CD4-positive, alpha-beta T cell (primary cell): Measurements from ENCODE around the gene SLC4A1. TPM values are rescaled to one million over a fixed set of nuclear protein-coding genes. Genes with fewer than 3 reads are reported as not detected.

Source experiments
- ATAC-seq: fragments of 200-7000 bp; cut with Tn5 transposase; one replicate; pipeline ENCODE4 v1.10.0; 2022; ENCODE audit warnings: mild to moderate bottlenecking; ENCODE audit not compliant: poor library complexity
- CTCF ChIA-PET: fragments of 350-600 bp; sonication (Branson Sonifier 250); formaldehyde crosslinking; loops from one replicate; lab custom pipeline; 2021; ENCODE audit warnings: antibody characterized with exemption, inconsistent platforms; lab: Charles Lee
- POLR2A ChIA-PET: fragments of 350-600 bp; sonication (Branson Sonifier 250); formaldehyde crosslinking; loops from one replicate; lab custom pipeline; 2021; ENCODE audit warnings: antibody characterized with exemption, inconsistent platforms; lab: Charles Lee
- DNase-seq, 14 experiments: peaks; one replicate each; pipeline ENCODE4 v3.0.0-alpha.2; 2013 to 2020; ENCODE audit warnings: mixed read lengths in 2 of 14
- H3K27ac ChIP-seq, 2 donors: one replicate each; pipeline versions ENCODE4 v1.5.1 to v1.7.0; 2013; ENCODE audit warnings: low read length in 2 of 2, low read depth in 1 of 2, mild to moderate bottlenecking in 1 of 2
- H3K27me3 ChIP-seq, 2 experiments: 1 replicate in 1 of 2; 2 replicates in 1 of 2; pipeline versions ENCODE4 v1.6.1 to v1.7.0; 2013; ENCODE audit warnings: low read length in 2 of 2, control low read depth in 1 of 2, mild to moderate bottlenecking in 1 of 2, moderate library complexity in 1 of 2; ENCODE audit not compliant: insufficient read depth in 2 of 2, control insufficient read depth in 1 of 2
- H3K36me3 ChIP-seq: one replicate; pipeline ENCODE4 v1.6.1; 2013; ENCODE audit warnings: low read length, control low read depth; ENCODE audit not compliant: insufficient read depth
- H3K4me1 ChIP-seq: one replicate; pipeline ENCODE4 v1.6.1; 2013; ENCODE audit warnings: low read length, control low read depth; ENCODE audit not compliant: insufficient read depth
- H3K4me3 ChIP-seq: one replicate; pipeline ENCODE4 v1.5.1; 2013; ENCODE audit warnings: mild to moderate bottlenecking, low read length, moderate library complexity
- H3K9me3 ChIP-seq, 2 experiments: 1 replicate in 1 of 2; 2 replicates in 1 of 2; pipeline versions ENCODE4 v1.6.1 to v1.7.0; 2013; ENCODE audit warnings: low read length in 2 of 2, mild to moderate bottlenecking in 2 of 2, control low read depth in 1 of 2, moderate library complexity in 1 of 2; ENCODE audit not compliant: control insufficient read depth in 1 of 2, insufficient read depth in 1 of 2
- H3K27ac Mint-ChIP-seq: one replicate; pipeline ENCODE4 v1.8.0; 2020; ENCODE audit warnings: mixed read lengths
- H3K27me3 Mint-ChIP-seq: one replicate; pipeline ENCODE4 v1.8.0; 2021; ENCODE audit warnings: mixed read lengths
- H3K36me3 Mint-ChIP-seq: one replicate; pipeline ENCODE4 v1.8.0; 2021; ENCODE audit warnings: low read depth, mixed read lengths
- H3K4me1 Mint-ChIP-seq: one replicate; pipeline ENCODE4 v1.8.0; 2021; ENCODE audit warnings: low read depth, mixed read lengths
- H3K4me3 Mint-ChIP-seq: one replicate; pipeline ENCODE4 v1.8.0; 2020; ENCODE audit warnings: mild to moderate bottlenecking, mixed read lengths
- H3K9me3 Mint-ChIP-seq: one replicate; pipeline ENCODE4 v1.8.0; 2020; ENCODE audit warnings: mixed read lengths
- intact Hi-C, 2 experiments: fragments of 100-400 bp; cut with DNase I in 1 of 2; cut with micrococcal nuclease in 1 of 2; formaldehyde crosslinking; loops; one replicate each; pipeline versions ENCODE4 v1.15.1 to v1.9.0; 2023 to 2025; cut with DNase I, micrococcal nuclease
- polyA plus RNA-seq, 2 donors: library from polyadenylated mRNA; unstranded; fragments of 120-200 nt; gene quantifications; one replicate each; pipeline ENCODE4 v1.2.1, GENCODE V29; 2013
- total RNA-seq, 174 experiments: library from RNA in 2 of 174; stranded (reverse) in 2 of 174; gene quantifications; one replicate each; pipeline ENCODE4 v1.2.3 and lab custom pipeline; 2021 to 2026
- TF ChIP-seq, protein P1 (sequence below): fragments of 200-600 bp; IDR thresholded peaks from one replicate; pipeline ENCODE4 v1.8.0; 2022; ENCODE audit warnings: antibody characterized with exemption, mild to moderate bottlenecking

The SLC4A1 gene
- total RNA-seq (not detected), total RNA-seq (lab: John Stamatoyannopoulos, UW) (0 to 1.1 (median 0) reads per million in 172 experiments)
- 0.05 TPM for polyA plus RNA-seq (2013, experiment 1 of 2)
- 0.30 TPM for polyA plus RNA-seq (2013, experiment 2 of 2)

DNA sequence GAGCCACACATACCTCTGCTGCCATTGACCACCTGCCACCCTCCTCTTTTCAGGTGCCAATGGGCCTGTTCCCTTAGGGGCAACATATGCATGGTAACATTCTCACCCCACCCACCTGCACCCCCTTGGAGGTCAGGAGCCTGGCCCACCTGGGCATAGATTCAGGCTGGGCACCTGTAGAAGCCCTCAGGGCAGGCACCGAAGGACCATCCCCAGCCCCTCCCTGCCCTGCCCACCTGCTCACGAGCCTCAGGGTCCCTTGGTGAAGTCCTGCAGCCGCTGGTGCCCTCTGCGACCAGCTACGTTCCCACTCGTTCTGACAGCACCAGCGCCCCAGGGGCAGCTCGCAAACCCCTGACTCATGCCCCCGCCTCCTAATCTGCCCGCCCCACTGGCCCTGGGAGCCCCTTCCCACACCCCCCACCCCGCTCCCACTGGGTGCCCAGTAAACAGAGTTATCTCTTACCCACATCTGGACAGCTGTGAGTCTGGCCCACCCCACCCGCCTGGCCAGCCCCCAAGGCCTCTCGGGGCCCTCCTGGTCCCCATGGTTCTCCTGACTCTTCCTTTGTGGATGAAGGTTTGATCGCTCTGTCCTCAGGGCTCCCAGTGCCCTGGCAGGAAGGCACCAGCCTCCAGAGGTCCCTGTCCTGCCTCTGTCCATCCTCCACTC, at the start of gene SLC4A1:
SLC4A1 (minus strand) TSS at position 318 of the 673 bp plus-strand sequence. CDS start 5,269 bp downstream, outside the sequence.
- ChIA-PET CTCF (no interaction called here), POLR2A (no interaction called here)
- peaks cover 7% of the 10 kb centered on the region for H3K27me3 Mint-ChIP-seq
- H3K4me3 Mint-ChIP-seq, result no peak within 1 kb of the TSS
- Histone ChIP-seq H3K4me1 (no peaks in the 10 kb centered on the region), H3K36me3 (no peaks in the 10 kb centered on the region), H3K27ac (no peak within 1 kb of the TSS), H3K9me3 (no peaks in the 10 kb centered on the region), H3K4me3 (no peak within 1 kb of the TSS), H3K27me3 (no peaks in the 10 kb centered on the region)
- intact Hi-C loops, result no loop called here
- H3K4me1 Mint-ChIP-seq, result no peaks in the 10 kb centered on the region
- H3K9me3 Mint-ChIP-seq, result no peaks in the 10 kb centered on the region
- H3K27ac Mint-ChIP-seq, result no peak within 1 kb of the TSS
- no peak for ATAC-seq
- TF ChIP-seq, protein P1, sequence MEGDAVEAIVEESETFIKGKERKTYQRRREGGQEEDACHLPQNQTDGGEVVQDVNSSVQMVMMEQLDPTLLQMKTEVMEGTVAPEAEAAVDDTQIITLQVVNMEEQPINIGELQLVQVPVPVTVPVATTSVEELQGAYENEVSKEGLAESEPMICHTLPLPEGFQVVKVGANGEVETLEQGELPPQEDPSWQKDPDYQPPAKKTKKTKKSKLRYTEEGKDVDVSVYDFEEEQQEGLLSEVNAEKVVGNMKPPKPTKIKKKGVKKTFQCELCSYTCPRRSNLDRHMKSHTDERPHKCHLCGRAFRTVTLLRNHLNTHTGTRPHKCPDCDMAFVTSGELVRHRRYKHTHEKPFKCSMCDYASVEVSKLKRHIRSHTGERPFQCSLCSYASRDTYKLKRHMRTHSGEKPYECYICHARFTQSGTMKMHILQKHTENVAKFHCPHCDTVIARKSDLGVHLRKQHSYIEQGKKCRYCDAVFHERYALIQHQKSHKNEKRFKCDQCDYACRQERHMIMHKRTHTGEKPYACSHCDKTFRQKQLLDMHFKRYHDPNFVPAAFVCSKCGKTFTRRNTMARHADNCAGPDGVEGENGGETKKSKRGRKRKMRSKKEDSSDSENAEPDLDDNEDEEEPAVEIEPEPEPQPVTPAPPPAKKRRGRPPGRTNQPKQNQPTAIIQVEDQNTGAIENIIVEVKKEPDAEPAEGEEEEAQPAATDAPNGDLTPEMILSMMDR, result no peak
- H3K36me3 Mint-ChIP-seq, result no peaks in the 10 kb centered on the region
- DNase-seq, result no peak

DNA sequence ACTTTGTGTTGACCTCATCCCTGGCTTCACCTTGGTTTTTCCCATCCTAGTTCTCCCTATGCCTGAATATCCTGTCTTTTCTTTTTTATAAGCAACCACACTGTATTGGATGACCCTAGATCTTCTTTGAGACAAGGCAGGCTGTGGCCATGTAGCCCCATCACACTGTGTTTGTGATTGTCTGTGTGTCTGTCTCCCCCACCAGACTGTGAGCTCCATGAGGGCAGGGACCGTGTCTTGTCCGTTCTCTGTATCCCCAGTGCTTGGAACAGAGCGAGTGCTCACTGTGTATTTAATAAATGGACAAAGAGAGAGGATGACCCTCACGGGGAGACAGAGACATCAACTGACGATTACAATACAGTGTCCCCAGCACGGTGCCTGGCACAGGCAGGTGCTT, 49.6 kb upstream of the SLC4A1 start:
- intact Hi-C loops, result no loop called here
- ATAC-seq (no peak), DNase-seq (no peak)
- H3K27me3 Mint-ChIP-seq, result peaks cover 46% of the 10 kb centered on the region
- peaks cover 28% of the 10 kb centered on the region for H3K36me3 Mint-ChIP-seq
- Histone ChIP-seq H3K4me3 (no peak overlapping the region), H3K27me3 (peaks cover 27 to 28% of the 10 kb centered on the region in 2 experiments), H3K27ac (no peak overlapping the region), H3K36me3 (peaks cover 31% of the 10 kb centered on the region), H3K4me1 (peaks cover 21% of the 10 kb centered on the region), H3K9me3 (peaks cover 0 to 8% of the 10 kb centered on the region in 2 experiments)
- ChIA-PET CTCF (no interaction called here), POLR2A (interaction anchor here (1.8 to 3.8 kb wide), 4 partner anchors 9 to 108 kb away, joined by 4 to 29 read pairs (median 12); partner anchors contain the start of gene UBTF)
- TF ChIP-seq, protein P1, result no peak
- no peak overlapping the region for H3K27ac Mint-ChIP-seq
- no peaks in the 10 kb centered on the region for H3K9me3 Mint-ChIP-seq
- H3K4me3 Mint-ChIP-seq, result peak overlapping the region; percentile 51
- H3K4me1 Mint-ChIP-seq, result peaks cover 21% of the 10 kb centered on the region

DNA sequence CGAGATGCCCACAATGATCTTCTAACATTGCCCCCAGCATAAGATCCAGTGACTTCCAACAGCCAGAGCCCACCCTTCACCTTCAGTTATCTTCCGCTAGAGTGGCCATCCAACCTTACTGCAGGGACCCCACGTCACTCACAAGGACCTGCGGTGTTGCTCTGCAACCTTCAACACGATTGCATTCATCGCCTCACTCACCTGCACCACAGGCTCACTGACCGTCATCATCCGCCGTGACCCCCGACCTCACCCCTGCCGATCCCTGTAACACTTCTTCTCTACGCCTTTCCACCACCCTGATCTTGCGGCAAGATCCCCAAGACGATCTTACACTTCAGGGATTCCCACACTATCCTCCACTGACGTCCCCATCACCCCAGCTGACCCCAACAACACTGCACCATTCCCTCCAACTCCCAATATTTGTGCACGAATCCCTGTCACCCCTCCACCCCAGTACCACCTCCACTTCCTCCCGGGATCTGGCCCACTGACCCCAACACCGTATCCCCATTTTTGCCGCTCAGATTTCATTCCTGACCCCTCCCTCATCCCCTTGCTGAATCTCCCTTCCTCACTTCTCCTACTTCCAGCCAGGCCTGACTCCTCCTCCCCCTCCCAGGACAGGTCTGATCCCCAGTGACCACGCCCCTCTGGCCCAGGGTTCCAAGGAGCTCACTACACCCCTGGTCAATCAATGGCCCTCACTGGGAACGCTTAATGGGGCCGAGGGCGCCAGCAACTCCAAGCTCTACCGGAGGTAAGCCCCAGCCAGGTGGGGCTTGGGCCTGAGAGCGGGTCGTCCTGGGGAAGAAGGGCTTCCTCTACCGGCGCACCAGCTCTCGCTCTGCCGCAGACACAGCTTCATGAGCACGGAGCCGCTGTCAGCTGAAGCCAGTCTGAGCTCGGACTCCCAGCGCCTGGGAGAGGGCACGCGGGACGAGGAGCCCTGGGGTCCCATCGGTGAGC, 48.1 kb upstream of the SLC4A1 start:
- Mint-ChIP-seq H3K27me3 (peaks cover 51% of the 10 kb centered on the region), H3K36me3 (peaks cover 14% of the 10 kb centered on the region), H3K9me3 (no peaks in the 10 kb centered on the region), H3K4me3 (peak overlapping the region; percentile 68), H3K4me1 (peaks cover 21% of the 10 kb centered on the region), H3K27ac (no peak overlapping the region)
- TF ChIP-seq, protein P1, result no peak
- peaks cover 0 to 8% of the 10 kb centered on the region in 2 experiments for H3K9me3 ChIP-seq
- POLR2A ChIA-PET, result interaction anchor here (0.9 to 3.8 kb wide), 8 partner anchors 11 to 130 kb away, joined by 3 to 29 read pairs (median 7); partner anchors contain the start of genes TMUB2 and UBTF
- intact Hi-C loops, result no loop called here
- peaks cover 17% of the 10 kb centered on the region for H3K36me3 ChIP-seq
- no peak overlapping the region for H3K27ac ChIP-seq
- H3K27me3 ChIP-seq, result peaks cover 27 to 28% of the 10 kb centered on the region in 2 experiments
- DNase-seq, result peak in 1 of 14 experiments; percentile 27
- peaks cover 20% of the 10 kb centered on the region for H3K4me1 ChIP-seq
- CTCF ChIA-PET, result interaction anchor here (1.0 kb wide), 1 partner anchor 16 kb away, joined by 3 read pairs; no protein-coding TSS in a partner anchor
- peak overlapping the region; percentile 12 for H3K4me3 ChIP-seq
- ATAC-seq, result no peak
